Esophagus muscularis mucosa (tissue), 4 donors: ENCODE measurements around the gene GP1BA. TPM values are rescaled to one million over a fixed set of nuclear protein-coding genes. Genes with fewer than 3 reads are reported as not detected.

Experiments
- DNase-seq: peaks from one replicate; pipeline ENCODE4 v3.0.0-alpha.2; 2017; ENCODE audit errors: extremely low spot score
- H3K27ac ChIP-seq, 4 donors: fragments of 200-600 bp; sonication (generic); replicated peaks in 1 of 4; 1 replicate in 3 of 4; 2 replicates in 1 of 4; pipeline ENCODE4 v1.5.1; 2016 to 2019; ENCODE audit warnings: mild to moderate bottlenecking in 1 of 4
- H3K27me3 ChIP-seq, 4 donors: fragments of 200-600 bp; sonication (generic); one replicate each; pipeline versions ENCODE4 v1.5.1 to v1.6.0; 2016 to 2019
- H3K36me3 ChIP-seq, 4 donors: fragments of 200-600 bp; sonication (generic); one replicate each; pipeline ENCODE4 v1.5.1; 2016 to 2019
- H3K4me1 ChIP-seq, 4 donors: fragments of 200-600 bp; sonication (generic); one replicate each; pipeline ENCODE4 v1.5.1; 2016 to 2019
- H3K4me3 ChIP-seq, 4 donors: fragments of 200-600 bp; sonication (generic); 1 replicate in 2 of 4; 2 replicates in 2 of 4; pipeline ENCODE4 v1.5.1; 2016 to 2019; ENCODE audit warnings: mild to moderate bottlenecking in 4 of 4, moderate library complexity in 1 of 4
- H3K9me3 ChIP-seq, 4 donors: fragments of 200-600 bp; sonication (generic); 1 replicate in 3 of 4; 2 replicates in 1 of 4; pipeline ENCODE4 v1.5.1; 2016 to 2019
- EP300 ChIP-seq: sonication (generic); formaldehyde crosslinking; IDR thresholded peaks from one replicate; pipeline ENCODE4 v1.6.1; 2017; ENCODE audit warnings: antibody characterized with exemption
- POLR2A ChIP-seq: fragments of 450-650 bp; IDR thresholded peaks from one replicate; pipeline ENCODE4 v1.6.1; 2017; ENCODE audit warnings: antibody characterized with exemption, moderate library complexity, mild to moderate bottlenecking, low read depth
- POLR2AphosphoS5 ChIP-seq, 2 donors: sonication (generic); formaldehyde crosslinking; IDR thresholded peaks; one replicate each; pipeline ENCODE4 v1.6.1; 2017; ENCODE audit warnings: antibody characterized with exemption in 2 of 2
- WGBS: methylation state at CpG from one replicate; pipeline ENCODE4 v1.1.5; 2018; 5-methylcytosine and 5-hydroxymethylcytosine counted together
- intact Hi-C: fragments of 100-400 bp; cut with DNase I; formaldehyde crosslinking; loops from one replicate; pipeline ENCODE4 v1.15.1; 2023
- total RNA-seq, 4 donors: library from RNA; depleted of rRNA; stranded (reverse); fragments of >200 nt; gene quantifications; one replicate each; pipeline versions ENCODE4 v1.1.0 to v1.2.1, GENCODE V29; 2016
- TF ChIP-seq, protein P1 (sequence below), 3 experiments: fragments of 200-600 bp in 2 of 3; fragments of 450-650 bp in 1 of 3; sonication (generic) in 2 of 3; IDR thresholded peaks; one replicate each; pipeline ENCODE4 v1.5.1; 2017 to 2019; ENCODE audit warnings: antibody characterized with exemption in 3 of 3, mild to moderate bottlenecking in 2 of 3, moderate library complexity in 1 of 3

The GP1BA gene
- total RNA-seq, 4 donors from 2014 or later, result 0.33 TPM; not detected in 3

DNA sequence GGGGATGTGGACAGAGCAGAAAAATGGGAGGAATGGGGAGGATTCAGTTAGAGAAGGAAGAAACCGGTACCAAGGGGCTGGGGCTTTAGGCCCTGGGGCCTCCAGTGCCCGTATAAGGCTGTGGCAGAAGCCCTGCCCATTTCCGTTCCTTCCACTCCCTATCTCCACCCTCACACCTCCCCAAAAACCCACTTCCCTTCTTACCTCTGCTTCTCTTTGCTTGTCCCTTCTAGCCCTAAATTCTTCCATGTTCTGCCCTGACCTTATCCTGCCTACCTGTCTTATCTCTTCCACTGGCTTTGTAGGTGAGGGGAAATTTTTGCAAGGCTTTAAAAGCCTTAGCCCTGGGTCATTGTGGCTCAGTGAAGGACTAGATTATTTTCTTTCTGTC lies 12.1 kb downstream of the GP1BA start:
- H3K4me1 ChIP-seq, result peaks cover 40 to 76% (median 68%) of the 10 kb centered on the region in 4 donors
- TF ChIP-seq POLR2A (no peak), POLR2AphosphoS5 (IDR thresholded peaks at IDR 0.05) (no peak), EP300 (no peak)
- TF ChIP-seq, protein P1, sequence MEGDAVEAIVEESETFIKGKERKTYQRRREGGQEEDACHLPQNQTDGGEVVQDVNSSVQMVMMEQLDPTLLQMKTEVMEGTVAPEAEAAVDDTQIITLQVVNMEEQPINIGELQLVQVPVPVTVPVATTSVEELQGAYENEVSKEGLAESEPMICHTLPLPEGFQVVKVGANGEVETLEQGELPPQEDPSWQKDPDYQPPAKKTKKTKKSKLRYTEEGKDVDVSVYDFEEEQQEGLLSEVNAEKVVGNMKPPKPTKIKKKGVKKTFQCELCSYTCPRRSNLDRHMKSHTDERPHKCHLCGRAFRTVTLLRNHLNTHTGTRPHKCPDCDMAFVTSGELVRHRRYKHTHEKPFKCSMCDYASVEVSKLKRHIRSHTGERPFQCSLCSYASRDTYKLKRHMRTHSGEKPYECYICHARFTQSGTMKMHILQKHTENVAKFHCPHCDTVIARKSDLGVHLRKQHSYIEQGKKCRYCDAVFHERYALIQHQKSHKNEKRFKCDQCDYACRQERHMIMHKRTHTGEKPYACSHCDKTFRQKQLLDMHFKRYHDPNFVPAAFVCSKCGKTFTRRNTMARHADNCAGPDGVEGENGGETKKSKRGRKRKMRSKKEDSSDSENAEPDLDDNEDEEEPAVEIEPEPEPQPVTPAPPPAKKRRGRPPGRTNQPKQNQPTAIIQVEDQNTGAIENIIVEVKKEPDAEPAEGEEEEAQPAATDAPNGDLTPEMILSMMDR (IDR thresholded peaks at IDR 0.05), result no peak
- no peak overlapping the region for H3K4me3 ChIP-seq
- intact Hi-C loops, result no loop called here
- peaks cover 0 to 2% (median 0%) of the 10 kb centered on the region in 4 donors for H3K9me3 ChIP-seq
- H3K27ac ChIP-seq, result peak overlapping the region; percentile 94 to 100 (median 98)
- whole genome bisulfite sequencing, result 30% methylated on average over 3 of the region's 3 CpGs
- H3K36me3 ChIP-seq, result peaks cover 17 to 57% (median 50%) of the 10 kb centered on the region in 4 donors
- no peak for DNase-seq
- H3K27me3 ChIP-seq, result no peaks in the 10 kb centered on the region

DNA sequence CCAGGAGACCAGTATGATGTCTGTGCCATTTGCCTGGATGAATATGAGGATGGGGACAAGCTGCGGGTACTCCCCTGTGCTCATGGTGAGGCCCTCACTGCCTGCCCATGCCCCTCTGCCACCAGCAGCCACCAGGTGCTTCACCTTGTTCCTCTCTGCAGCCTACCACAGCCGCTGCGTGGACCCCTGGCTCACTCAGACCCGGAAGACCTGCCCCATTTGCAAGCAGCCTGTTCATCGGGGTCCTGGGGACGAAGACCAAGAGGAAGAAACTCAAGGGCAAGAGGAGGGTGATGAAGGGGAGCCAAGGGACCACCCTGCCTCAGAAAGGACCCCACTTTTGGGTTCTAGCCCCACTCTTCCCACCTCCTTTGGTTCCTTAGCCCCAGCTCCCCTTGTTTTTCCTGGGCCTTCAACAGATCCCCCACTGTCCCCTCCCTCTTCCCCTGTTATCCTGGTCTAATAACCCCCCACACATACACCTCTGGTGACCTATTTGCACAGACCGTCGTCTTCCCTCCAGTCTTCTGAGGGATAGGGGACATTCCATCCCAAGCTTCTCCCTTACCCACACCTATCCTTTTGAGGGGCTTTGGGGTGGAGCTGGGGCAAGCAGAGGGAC lies 12.6 kb downstream of the GP1BA start:
- intact Hi-C loops, result no loop called here
- no peaks in the 10 kb centered on the region for H3K27me3 ChIP-seq
- peaks cover 0 to 2% (median 0%) of the 10 kb centered on the region in 4 donors for H3K9me3 ChIP-seq
- TF ChIP-seq, protein P1 (IDR thresholded peaks at IDR 0.05), result no peak
- no peak for TF ChIP-seq POLR2A
- no peak for TF ChIP-seq POLR2AphosphoS5 (IDR thresholded peaks at IDR 0.05)
- no peak for TF ChIP-seq EP300
- peaks cover 17 to 57% (median 50%) of the 10 kb centered on the region in 4 donors for H3K36me3 ChIP-seq
- H3K27ac ChIP-seq, result peak overlapping the region; percentile 94 to 100 (median 98)
- H3K4me1 ChIP-seq, result peaks cover 42 to 77% (median 68%) of the 10 kb centered on the region in 4 donors
- 51% methylated on average over 8 of the region's 8 CpGs for WGBS
- DNase-seq, result no peak
- H3K4me3 ChIP-seq, result peak overlapping the region in 3 of 4 donors; percentile 87 to 100 (median 100)

DNA sequence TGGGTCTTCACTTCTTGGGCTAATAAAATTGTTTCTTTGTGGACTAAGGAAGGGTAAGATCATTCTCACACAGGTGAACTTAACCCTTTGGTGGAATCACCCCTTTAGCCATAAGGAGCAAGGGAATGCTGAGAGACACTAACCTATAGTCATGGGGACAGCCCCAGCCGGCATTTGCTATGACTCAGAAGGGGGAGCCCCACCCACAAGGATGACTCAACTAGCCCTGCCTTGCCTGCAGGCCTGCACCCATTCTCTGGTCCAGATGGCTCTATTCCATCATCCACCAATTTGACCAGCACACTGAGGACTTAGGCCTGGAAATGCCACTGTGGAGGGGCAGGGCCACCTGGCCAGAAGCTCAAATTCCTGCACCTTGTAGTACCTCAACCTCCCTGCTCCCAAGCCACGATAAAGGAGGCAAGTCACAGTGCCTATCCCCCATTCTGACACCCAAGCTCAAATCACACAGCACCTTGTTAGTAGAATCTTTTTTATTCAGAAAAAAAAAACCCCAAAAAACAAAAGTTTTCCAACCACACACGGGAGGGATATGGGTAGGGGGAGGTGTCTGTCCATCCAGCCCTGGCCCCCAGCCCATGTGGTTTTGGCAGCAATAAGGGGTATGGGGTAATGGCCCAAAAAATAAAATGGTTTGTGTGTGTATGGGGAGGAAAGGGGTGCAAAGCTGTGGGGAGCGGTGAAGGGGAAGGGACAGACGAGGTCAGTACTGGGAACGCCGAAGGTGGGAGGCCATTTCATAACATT lies 13.3 kb downstream of the GP1BA start:
- intact Hi-C loops, result no loop called here
- Histone ChIP-seq H3K4me1 (peaks cover 46 to 84% (median 75%) of the 10 kb centered on the region in 4 donors), H3K27me3 (no peaks in the 10 kb centered on the region), H3K4me3 (peak overlapping the region; percentile 87 to 100 (median 100)), H3K27ac (peak overlapping the region; percentile 94 to 100 (median 98)), H3K9me3 (peaks cover 0 to 2% (median 0%) of the 10 kb centered on the region in 4 donors), H3K36me3 (peaks cover 17 to 57% (median 50%) of the 10 kb centered on the region in 4 donors)
- WGBS, result 34% methylated on average over 7 of the region's 7 CpGs
- peak; percentile 94 for DNase-seq
- TF ChIP-seq, protein P1 (IDR thresholded peaks at IDR 0.05), result no peak
- TF ChIP-seq POLR2A (no peak), EP300 (no peak), POLR2AphosphoS5 (IDR thresholded peaks at IDR 0.05) (peak; percentile 76 to 85)

DNA sequence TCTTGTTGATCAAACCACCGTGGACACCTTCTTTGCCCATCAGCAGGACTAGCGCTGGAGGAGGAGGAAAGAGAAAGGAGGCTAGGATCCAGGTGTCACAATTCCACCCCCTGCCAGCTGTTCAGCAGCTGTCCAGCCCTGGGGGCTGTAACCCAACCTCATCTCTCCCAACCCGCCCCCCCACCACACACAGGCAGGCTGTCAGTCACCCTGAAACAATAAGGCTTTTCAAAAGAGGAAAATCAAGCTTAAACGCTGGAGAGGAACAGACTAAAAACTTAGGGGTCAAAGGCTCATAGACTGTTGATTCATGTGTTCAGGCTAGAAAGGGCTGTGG lies 13.8 kb downstream of the GP1BA start:
- Histone ChIP-seq H3K9me3 (peaks cover 0 to 2% (median 0%) of the 10 kb centered on the region in 4 donors), H3K27ac (peak overlapping the region; percentile 94 to 100 (median 98)), H3K4me1 (peaks cover 49 to 85% (median 78%) of the 10 kb centered on the region in 4 donors), H3K4me3 (peak overlapping the region; percentile 87 to 100 (median 100)), H3K36me3 (peaks cover 17 to 57% (median 50%) of the 10 kb centered on the region in 4 donors), H3K27me3 (no peaks in the 10 kb centered on the region)
- WGBS, result 29% methylated on average over 3 of the region's 4 CpGs
- TF ChIP-seq, protein P1 (IDR thresholded peaks at IDR 0.05), result no peak
- TF ChIP-seq EP300 (no peak), POLR2A (no peak), POLR2AphosphoS5 (IDR thresholded peaks at IDR 0.05) (no peak)
- intact Hi-C loops, result no loop called here
- DNase-seq, result no peak
